Omental fat pad (tissue), 4 donors: Measurements from ENCODE around the gene MLC1. TPM values are rescaled to one million over a fixed set of nuclear protein-coding genes. Genes with fewer than 3 reads are reported as not detected.

Experiments
- ATAC-seq: fragments of 150-250 bp; one replicate; pipeline ENCODE4 v1.9.1; 2016; ENCODE audit warnings: mild to moderate bottlenecking, moderate library complexity; ENCODE audit not compliant: low FRiP score
- DNase-seq: peaks from one replicate; pipeline ENCODE4 v3.0.0-alpha.2; 2019; ENCODE audit warnings: low spot score
- CTCF ChIP-seq, 3 donors: fragments of 450-650 bp; IDR thresholded peaks; one replicate each; pipeline ENCODE4 v1.5.1; 2016 to 2017; ENCODE audit warnings: antibody characterized with exemption in 3 of 3, mild to moderate bottlenecking in 3 of 3, moderate library complexity in 2 of 3
- total RNA-seq, 4 donors: library from RNA; depleted of rRNA; stranded (reverse); fragments of >200 nt; gene quantifications; one replicate each; pipeline ENCODE4 v1.1.0, GENCODE V29; 2016

MLC1 gene
- total RNA-seq, 4 donors from 2014 or later, result 0.44 TPM; not detected in 3

GRCh38 chr22:50030297-50031188 lies 54.7 kb downstream of the MLC1 start:
- peak in 1 of 3 donors; percentile 58 for TF ChIP-seq CTCF (IDR thresholded peaks at IDR 0.05)
- DNase-seq (peak; percentile 45), ATAC-seq (peak; percentile 78)

- no peak for DNase-seq
These were observed 57.3 kb downstream of the MLC1 start for GRCh38 chr22:50027639-50028537.

DNA sequence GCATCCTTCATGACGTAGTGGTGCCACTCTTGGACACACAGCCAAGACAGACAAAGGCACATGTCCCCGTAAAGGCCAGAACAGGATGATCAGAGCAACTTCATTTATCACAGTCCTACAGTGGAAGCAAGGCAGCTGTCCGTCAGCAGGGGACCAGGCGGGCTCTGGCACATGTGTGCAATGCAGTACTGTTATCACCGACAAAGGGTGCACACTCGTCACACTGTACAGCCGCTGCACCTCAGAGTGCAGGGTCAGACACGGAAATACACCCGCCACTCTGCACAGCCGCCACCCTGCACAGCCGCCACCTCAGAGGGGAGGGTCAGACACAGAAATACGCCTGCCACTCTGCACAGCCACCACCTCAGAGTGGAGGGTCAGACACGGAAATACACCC lies 59.2 kb downstream of the MLC1 start:
- TF ChIP-seq CTCF (IDR thresholded peaks at IDR 0.05), result no peak
- ATAC-seq (no peak), DNase-seq (no peak)

More at GRCh38 chr22:50027639-50028537, 57.3 kb downstream of the MLC1 start:
- no peak for TF ChIP-seq CTCF (IDR thresholded peaks at IDR 0.05)
- no peak for ATAC-seq

DNA sequence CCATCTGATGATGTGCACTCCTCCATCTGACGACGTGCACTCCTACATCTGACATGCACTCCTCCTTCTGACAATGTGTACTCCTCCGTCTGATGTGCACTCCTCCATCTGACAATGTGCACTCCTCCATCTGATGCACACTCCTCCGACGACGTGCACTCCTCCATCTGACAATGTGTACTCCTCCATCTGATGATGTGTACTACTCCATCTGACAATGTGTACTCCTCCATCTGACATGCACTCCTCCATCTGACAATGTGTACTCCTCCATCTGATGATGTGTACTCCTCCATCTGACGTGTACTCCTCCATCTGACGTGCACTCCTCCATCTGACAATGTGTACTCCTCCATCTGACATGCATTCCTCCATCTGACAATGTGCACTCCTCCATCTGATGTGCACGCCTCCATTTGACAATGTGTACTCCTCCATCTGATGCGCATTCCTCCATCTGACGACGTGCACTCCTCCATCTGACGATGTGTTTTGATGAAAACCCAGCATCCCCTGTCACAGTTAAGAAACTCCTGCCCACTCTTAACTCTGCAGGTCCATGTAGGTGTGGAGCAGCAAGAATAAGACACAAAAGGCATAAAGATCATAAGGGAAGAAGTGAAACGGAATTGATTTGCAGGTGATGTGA lies 62.9 kb downstream of the MLC1 start:
- ATAC-seq (no peak), DNase-seq (no peak)
- no peak for TF ChIP-seq CTCF (IDR thresholded peaks at IDR 0.05)

DNA sequence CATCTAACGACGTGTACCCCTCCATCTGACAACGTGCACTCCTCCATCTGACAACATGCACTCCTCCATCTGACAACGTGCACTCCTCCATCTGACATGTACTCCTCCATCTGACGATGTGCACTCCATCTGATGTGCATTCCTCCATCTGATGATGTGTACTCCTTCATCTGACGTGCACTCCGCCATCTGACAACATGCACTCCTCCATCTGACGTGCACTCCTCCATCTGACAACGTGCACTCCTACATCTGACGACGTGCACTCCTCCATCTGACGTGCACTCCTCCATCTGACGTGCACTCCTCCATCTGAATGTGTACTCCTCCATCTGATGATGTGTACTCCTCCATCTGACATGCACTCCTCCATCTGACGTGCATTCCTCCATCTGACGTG lies 64.6 kb downstream of the MLC1 start:
- no peak for ATAC-seq
- no peak for TF ChIP-seq CTCF (IDR thresholded peaks at IDR 0.05)
- DNase-seq, result no peak

DNA sequence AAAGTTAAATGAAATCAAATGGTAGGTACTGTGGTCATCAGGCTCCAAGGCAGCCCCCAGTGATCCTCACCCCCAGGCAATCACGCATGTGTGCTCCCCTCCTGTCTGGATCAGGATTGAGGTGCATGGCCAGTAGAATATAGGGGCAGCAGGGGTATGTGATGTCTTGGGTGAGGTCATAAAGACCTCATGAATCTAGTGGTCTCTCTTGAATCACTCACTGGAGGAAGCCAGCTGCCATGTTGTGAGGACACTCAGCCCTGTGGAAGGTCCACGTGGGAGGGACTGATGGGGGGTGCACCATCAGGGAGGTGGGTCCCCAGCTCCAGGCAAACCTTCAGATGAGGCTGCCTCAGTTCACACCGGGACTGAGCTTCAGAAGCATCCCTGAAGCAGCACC lies 65.9 kb downstream of the MLC1 start:
- DNase-seq, result no peak
- peak; percentile 13 for ATAC-seq
- no peak for TF ChIP-seq CTCF (IDR thresholded peaks at IDR 0.05)
